ENCODE data around the gene VN1R5.

GRCh38 chr1:247294282-247294681, 38.4 kb downstream of the VN1R5 start:
- TF ChIP-seq KLF6 (CRISPR knock-in tag; IDR thresholded peaks at IDR 0.05; ENCODE audit: borderline replicate concordance) (no peak), HMGN3 (IDR thresholded peaks at IDR 0.05; ENCODE audit: borderline replicate concordance, extremely low read depth, insufficient read length, low read depth, low read length) (no peak), ZNF12 (CRISPR knock-in tag; IDR thresholded peaks at IDR 0.05) (no peak), RBM22 (IDR thresholded peaks at IDR 0.05; ENCODE audit: low read depth, low read length, poor library complexity, severe bottlenecking) (no peak), JUN (IDR thresholded peaks at IDR 0.05; ENCODE audit: borderline replicate concordance, low read depth, low read length) (no peak), JUN (CRISPR knock-in tag; IDR thresholded peaks at IDR 0.05; ENCODE audit: borderline replicate concordance) (no peak)

All from K562 (cell line).